Measurements from ENCODE around the gene AOX1. TPM values are rescaled to one million over a fixed set of nuclear protein-coding genes. Genes with fewer than 3 reads are reported as not detected.

AOX1 gene
- total and polyA plus RNA-seq, 2 of the 8 experiments (the other 6 are each of a cell fraction or from before 2014, with no cell fraction given): 5.6 to 8.3 TPM

GRCh38 chr2:200595913-200596312, 10.1 kb downstream of the AOX1 start (continued):
- no peak for TF ChIP-seq CHD7 (IDR thresholded peaks at IDR 0.05; ENCODE audit: insufficient replicate concordance, low read length)
- TF ChIP-seq ZNF274 (IDR thresholded peaks at IDR 0.05; ENCODE audit: borderline replicate concordance, extremely low read depth, low read length): no peak
- TF ChIP-seq MAX (IDR thresholded peaks at IDR 0.05): no peak
- TF ChIP-seq EZH2 (IDR thresholded peaks at IDR 0.05; ENCODE audit: low read depth, low read length, severe bottlenecking): no peak
- TF ChIP-seq JUND (IDR thresholded peaks at IDR 0.05; ENCODE audit: low read length): no peak
- TF ChIP-seq SUZ12 (IDR thresholded peaks at IDR 0.05; ENCODE audit: low read length): no peak
- TF ChIP-seq RFX5 (IDR thresholded peaks at IDR 0.05; ENCODE audit: borderline replicate concordance, low read depth, low read length): no peak
- no peak for TF ChIP-seq ASH2L (IDR thresholded peaks at IDR 0.05; ENCODE audit: low read length)
- TF ChIP-seq POU5F1 (IDR thresholded peaks at IDR 0.05; ENCODE audit: low read depth, low read length): no peak
- TF ChIP-seq EGR1 (IDR thresholded peaks at IDR 0.05; ENCODE audit: borderline replicate concordance, low read depth, low read length): no peak
- no peak for TF ChIP-seq CBX5 (IDR thresholded peaks at IDR 0.05; ENCODE audit: low read depth, low read length)
- TF ChIP-seq SIX5 (IDR thresholded peaks at IDR 0.05; ENCODE audit: low read depth, low read length): no peak
